Peyer's patch (tissue), 4 donors: Measurements from ENCODE around the gene NCAPG.

Experiments
- POLR2A ChIP-seq, 2 donors: fragments of 450-650 bp; IDR thresholded peaks; one replicate each; pipeline ENCODE4 v1.5.1; 2017; ENCODE audit warnings: antibody characterized with exemption in 2 of 2, mild to moderate bottlenecking in 2 of 2, moderate library complexity in 2 of 2
- TF ChIP-seq, protein P1 (sequence below), 6 experiments: fragments of 450-650 bp in 4 of 6; fragments of 200-600 bp in 2 of 6; sonication (generic) in 1 of 6; IDR thresholded peaks; one replicate each; pipeline ENCODE4 v1.5.1; 2017 to 2019; ENCODE audit warnings: antibody characterized with exemption in 6 of 6, mild to moderate bottlenecking in 3 of 6, moderate library complexity in 1 of 6

DNA sequence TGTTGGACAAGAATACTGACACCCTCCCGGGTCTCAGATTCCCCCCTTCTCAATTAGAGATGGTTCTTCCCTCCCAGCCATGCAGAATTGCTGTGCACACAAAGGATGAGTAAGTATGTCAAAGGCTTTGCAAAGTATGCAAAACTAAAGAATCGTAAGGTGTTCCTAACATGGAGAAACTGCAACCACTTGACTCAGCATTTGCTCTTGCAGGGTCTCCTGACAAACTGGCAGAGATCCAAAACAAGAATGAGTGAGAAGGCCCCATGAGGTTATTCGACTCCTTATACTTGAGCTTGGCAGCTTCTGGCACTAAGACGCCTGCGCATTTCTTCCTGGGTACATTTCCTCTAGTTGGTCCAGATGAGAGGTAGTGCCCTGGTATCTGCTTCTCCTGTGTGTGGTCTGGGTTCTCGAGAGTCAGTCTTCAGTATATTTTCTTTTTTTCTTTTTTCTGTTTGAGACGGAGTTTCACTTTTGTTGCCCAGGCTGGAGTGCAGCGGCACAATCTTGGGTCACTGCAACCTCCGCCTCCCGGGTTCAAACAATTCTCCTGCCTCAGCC, 37.6 kb upstream of the NCAPG start:
- TF ChIP-seq, protein P1, sequence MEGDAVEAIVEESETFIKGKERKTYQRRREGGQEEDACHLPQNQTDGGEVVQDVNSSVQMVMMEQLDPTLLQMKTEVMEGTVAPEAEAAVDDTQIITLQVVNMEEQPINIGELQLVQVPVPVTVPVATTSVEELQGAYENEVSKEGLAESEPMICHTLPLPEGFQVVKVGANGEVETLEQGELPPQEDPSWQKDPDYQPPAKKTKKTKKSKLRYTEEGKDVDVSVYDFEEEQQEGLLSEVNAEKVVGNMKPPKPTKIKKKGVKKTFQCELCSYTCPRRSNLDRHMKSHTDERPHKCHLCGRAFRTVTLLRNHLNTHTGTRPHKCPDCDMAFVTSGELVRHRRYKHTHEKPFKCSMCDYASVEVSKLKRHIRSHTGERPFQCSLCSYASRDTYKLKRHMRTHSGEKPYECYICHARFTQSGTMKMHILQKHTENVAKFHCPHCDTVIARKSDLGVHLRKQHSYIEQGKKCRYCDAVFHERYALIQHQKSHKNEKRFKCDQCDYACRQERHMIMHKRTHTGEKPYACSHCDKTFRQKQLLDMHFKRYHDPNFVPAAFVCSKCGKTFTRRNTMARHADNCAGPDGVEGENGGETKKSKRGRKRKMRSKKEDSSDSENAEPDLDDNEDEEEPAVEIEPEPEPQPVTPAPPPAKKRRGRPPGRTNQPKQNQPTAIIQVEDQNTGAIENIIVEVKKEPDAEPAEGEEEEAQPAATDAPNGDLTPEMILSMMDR (IDR thresholded peaks at IDR 0.05), result no peak
- TF ChIP-seq POLR2A (IDR thresholded peaks at IDR 0.05), result no peak
